Measurements from ENCODE around the gene SMAD3. TPM values are rescaled to one million over a fixed set of nuclear protein-coding genes. Genes with fewer than 3 reads are reported as not detected.

Gene SMAD3
- total and polyA plus RNA-seq, 2 of the 4 experiments (the other 2 are of a cell fraction) = 71.0 to 177 TPM

GRCh38 chr15:67145710-67146109, 80.3 kb downstream of the SMAD3 start:
- Histone ChIP-seq H4K8ac (ENCODE audit: low read depth in 2 of 2, low read length in 2 of 2) (peak overlapping the region; percentile 71 to 83), H3K79me1 (ENCODE audit: low read depth in 1 of 2, low read length in 2 of 2) (peaks cover 23 to 84% of the 10 kb centered on the region in 2 experiments), H3K18ac (ENCODE audit: low read depth, low read length) (peak overlapping the region; percentile 75), H4K5ac (ENCODE audit: low read depth, low read length) (peak overlapping the region; percentile 49), H3K56ac (ENCODE audit: extremely low read depth, insufficient read depth, low read length) (peak overlapping the region; percentile 63), H2AK5ac (ENCODE audit: low read depth, low read length) (peak overlapping the region; percentile 90), H3K36me3 (ENCODE audit: control insufficient read depth, insufficient read depth, low read length) (peaks cover 9% of the 10 kb centered on the region; the same call in 1 of the 2 replicates), H3K4me3 (ENCODE audit: insufficient read depth, low read depth, low read length) (no peak overlapping the region), H3K23ac (ENCODE audit: low read depth, low read length) (peak overlapping the region; percentile 57), H3K27me3 (ENCODE audit: control insufficient read depth, insufficient read depth, low read length) (no peaks in the 10 kb centered on the region), H3K4me2 (ENCODE audit: low read depth, low read length) (no peak overlapping the region), H3K4ac (ENCODE audit: low read depth, low read length) (peak overlapping the region; percentile 96), H4K20me1 (ENCODE audit: insufficient read depth, low read length) (peaks cover 31% of the 10 kb centered on the region; the same call in 1 of the 2 replicates), H2AK9ac (replicated peaks; ENCODE audit: low read depth, low read length, poor library complexity) (no peak overlapping the region), H3K9me3 (ENCODE audit: control insufficient read depth, insufficient read depth, low read length) (no peaks in the 10 kb centered on the region), H3K9ac (ENCODE audit: low read depth, low read length) (peak overlapping the region; percentile 20), H2AFZ (replicated peaks; ENCODE audit: low read length, poor library complexity) (no peak overlapping the region), H3K27ac (ENCODE audit: insufficient read depth, low read length) (peak overlapping the region; percentile 82), H4K91ac (ENCODE audit: insufficient read depth, low read depth, low read length) (peak overlapping the region; percentile 98), H3K14ac (replicated peaks; ENCODE audit: low read depth, low read length) (peak overlapping the region; percentile 23), H2BK120ac (ENCODE audit: low read depth, low read length) (peak overlapping the region; percentile 83), H2BK15ac (ENCODE audit: low read depth, low read length) (peak overlapping the region; percentile 71; the same call in 2 of the 3 replicates), H3K9me1 (ENCODE audit: insufficient read depth, low read length) (peaks cover 39% of the 10 kb centered on the region), H2BK20ac (ENCODE audit: low read depth, low read length) (peak overlapping the region; percentile 73), H3K4me1 (ENCODE audit: control insufficient read depth, insufficient read depth, low read length) (peaks cover 67% of the 10 kb centered on the region), H2BK5ac (ENCODE audit: low read depth, low read length, poor library complexity, severe bottlenecking) (peak overlapping the region; percentile 90)
- ChIA-PET CTCF (no interaction called here), POLR2A (ENCODE audit: unreplicated experiment) (no interaction called here)
- no TSS peak for BruUV-seq (replicated peaks)
- intact Hi-C loops (cut with micrococcal nuclease) (loop anchor here (10.0 kb wide), 1 partner anchor 201 kb away; no protein-coding TSS in a partner anchor), dilution Hi-C loops (cut with HindIII; ENCODE audit: low sequenced_read_pairs, unreplicated experiment) (no loop called here), in situ Hi-C loops (cut with MboI; ENCODE audit: low sequenced_read_pairs) (no loop called here)
- DNase-seq (no peak), ATAC-seq (ENCODE audit: low read depth) (no peak)
- TF ChIP-seq, protein P1, sequence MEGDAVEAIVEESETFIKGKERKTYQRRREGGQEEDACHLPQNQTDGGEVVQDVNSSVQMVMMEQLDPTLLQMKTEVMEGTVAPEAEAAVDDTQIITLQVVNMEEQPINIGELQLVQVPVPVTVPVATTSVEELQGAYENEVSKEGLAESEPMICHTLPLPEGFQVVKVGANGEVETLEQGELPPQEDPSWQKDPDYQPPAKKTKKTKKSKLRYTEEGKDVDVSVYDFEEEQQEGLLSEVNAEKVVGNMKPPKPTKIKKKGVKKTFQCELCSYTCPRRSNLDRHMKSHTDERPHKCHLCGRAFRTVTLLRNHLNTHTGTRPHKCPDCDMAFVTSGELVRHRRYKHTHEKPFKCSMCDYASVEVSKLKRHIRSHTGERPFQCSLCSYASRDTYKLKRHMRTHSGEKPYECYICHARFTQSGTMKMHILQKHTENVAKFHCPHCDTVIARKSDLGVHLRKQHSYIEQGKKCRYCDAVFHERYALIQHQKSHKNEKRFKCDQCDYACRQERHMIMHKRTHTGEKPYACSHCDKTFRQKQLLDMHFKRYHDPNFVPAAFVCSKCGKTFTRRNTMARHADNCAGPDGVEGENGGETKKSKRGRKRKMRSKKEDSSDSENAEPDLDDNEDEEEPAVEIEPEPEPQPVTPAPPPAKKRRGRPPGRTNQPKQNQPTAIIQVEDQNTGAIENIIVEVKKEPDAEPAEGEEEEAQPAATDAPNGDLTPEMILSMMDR (conservative IDR thresholded peaks at IDR 0.05; ENCODE audit: low read depth, low read length) = no peak
- TF ChIP-seq POLR2A (IDR thresholded peaks at IDR 0.05; ENCODE audit: low read depth, low read length) = no peak
- TF ChIP-seq SMC3 (IDR thresholded peaks at IDR 0.05; ENCODE audit: low read depth, low read length) = no peak
- TF ChIP-seq USF2 (IDR thresholded peaks at IDR 0.05; ENCODE audit: low read depth, low read length) = no peak
- TF ChIP-seq MXI1 (IDR thresholded peaks at IDR 0.05; ENCODE audit: borderline replicate concordance, low read depth, low read length) = no peak
- TF ChIP-seq BHLHE40 (IDR thresholded peaks at IDR 0.05; ENCODE audit: low read depth, low read length) = no peak
- TF ChIP-seq CEBPB (IDR thresholded peaks at IDR 0.05; ENCODE audit: low read depth, low read length) = no peak
- no peak for TF ChIP-seq NFE2L2 (IDR thresholded peaks at IDR 0.05; ENCODE audit: low read depth, low read length)
- TF ChIP-seq, protein P2, sequence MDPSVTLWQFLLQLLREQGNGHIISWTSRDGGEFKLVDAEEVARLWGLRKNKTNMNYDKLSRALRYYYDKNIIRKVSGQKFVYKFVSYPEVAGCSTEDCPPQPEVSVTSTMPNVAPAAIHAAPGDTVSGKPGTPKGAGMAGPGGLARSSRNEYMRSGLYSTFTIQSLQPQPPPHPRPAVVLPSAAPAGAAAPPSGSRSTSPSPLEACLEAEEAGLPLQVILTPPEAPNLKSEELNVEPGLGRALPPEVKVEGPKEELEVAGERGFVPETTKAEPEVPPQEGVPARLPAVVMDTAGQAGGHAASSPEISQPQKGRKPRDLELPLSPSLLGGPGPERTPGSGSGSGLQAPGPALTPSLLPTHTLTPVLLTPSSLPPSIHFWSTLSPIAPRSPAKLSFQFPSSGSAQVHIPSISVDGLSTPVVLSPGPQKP (IDR thresholded peaks at IDR 0.05; ENCODE audit: borderline replicate concordance, low read depth, low read length) = no peak
- TF ChIP-seq CHD1 (IDR thresholded peaks at IDR 0.05; ENCODE audit: low read depth, low read length) = no peak
- no peak for TF ChIP-seq FOS (IDR thresholded peaks at IDR 0.05; ENCODE audit: low read depth, low read length)
- TF ChIP-seq RAD21 (IDR thresholded peaks at IDR 0.05; ENCODE audit: low read length) = no peak
- no peak for TF ChIP-seq RFX5 (IDR thresholded peaks at IDR 0.05; ENCODE audit: low read depth, low read length)
- no peak for TF ChIP-seq MAZ (IDR thresholded peaks at IDR 0.05; ENCODE audit: borderline replicate concordance, low read depth, low read length)
- no peak for TF ChIP-seq MAFK (IDR thresholded peaks at IDR 0.05; ENCODE audit: low read depth, low read length)
- TF ChIP-seq RCOR1 (IDR thresholded peaks at IDR 0.05; ENCODE audit: insufficient replicate concordance, low read length) = no peak
- WGBS, 2 experiments (ENCODE audit: extremely low coverage in 2 of 2, insufficient read length in 1 of 2) = no CpG with 5 or more reads among the region's 4 CpGs
